Epithelial cell of prostate (primary cell): ENCODE data around the gene GLIPR1L1.
A peak's percentile ranks its signal among the peaks of the same experiment; 100 is the strongest.
"Not testable (repeated sequence)": the region's sequence is repeated elsewhere in the genome, so short reads cannot be mapped to it uniquely, and the experiment has no call there.

Experiments
- DNase-seq: peaks from one replicate; pipeline ENCODE4 v3.0.0-alpha.2; 2011; ENCODE audit warnings: low read depth, low spot score
- H3K27ac ChIP-seq: fragments of 450-650 bp; 2 replicates; pipeline ENCODE4 v1.5.1; 2017; ENCODE audit warnings: mild to moderate bottlenecking

GLIPR1L1 gene

DNA sequence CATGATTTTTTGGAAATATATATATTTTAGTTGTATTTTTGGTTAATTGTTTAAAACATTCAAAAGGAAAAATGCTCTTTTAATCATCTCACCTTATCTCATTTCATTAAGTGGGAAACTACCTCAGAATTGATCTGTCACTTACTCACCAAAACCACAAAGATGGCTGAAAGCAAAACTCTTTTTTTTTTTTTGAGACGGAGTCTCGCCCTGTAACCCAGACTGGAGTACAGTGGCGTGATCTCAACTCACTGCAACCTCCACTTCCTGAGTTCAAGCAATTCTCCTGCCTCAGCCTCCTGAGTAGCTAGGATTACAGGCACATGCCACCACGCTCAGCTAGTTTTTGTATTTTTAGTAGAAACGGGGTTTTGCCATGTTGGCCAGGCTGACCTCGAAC is 11.7 kb downstream of the GLIPR1L1 start:
- DNase-seq, H3K27ac ChIP-seq: not testable (repeated sequence)

- no peak for DNase-seq
Measured at GRCh38 chr12:75349946-75350345, 15.5 kb downstream of the GLIPR1L1 start.

GRCh38 chr12:75350413-75350812 is 15.9 kb downstream of the GLIPR1L1 start:
- H3K27ac ChIP-seq: no peak overlapping the region
- DNase-seq: no peak

More at GRCh38 chr12:75349946-75350345, 15.5 kb downstream of the GLIPR1L1 start:
- no peak overlapping the region for H3K27ac ChIP-seq

DNA sequence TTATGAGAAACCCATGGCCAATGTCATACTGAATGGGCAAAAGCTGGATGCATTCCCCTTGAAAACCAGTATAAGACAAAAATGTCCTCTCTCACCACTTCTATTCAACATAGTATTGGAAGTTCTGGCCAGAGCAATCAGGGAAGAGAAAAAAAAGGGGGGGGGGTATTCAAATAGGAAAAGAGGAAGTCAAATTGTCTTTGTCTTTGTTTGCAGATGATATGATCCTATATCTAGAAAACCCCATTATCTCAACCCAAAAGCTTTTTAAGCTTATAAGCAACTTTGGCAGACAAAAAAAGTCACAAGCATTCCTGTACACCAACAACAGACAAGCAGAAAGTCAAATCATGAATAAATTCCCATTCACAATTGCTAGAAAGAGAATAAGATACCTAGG is 19.5 kb downstream of the GLIPR1L1 start:
- H3K27ac ChIP-seq: no peak overlapping the region
- DNase-seq: no peak

DNA sequence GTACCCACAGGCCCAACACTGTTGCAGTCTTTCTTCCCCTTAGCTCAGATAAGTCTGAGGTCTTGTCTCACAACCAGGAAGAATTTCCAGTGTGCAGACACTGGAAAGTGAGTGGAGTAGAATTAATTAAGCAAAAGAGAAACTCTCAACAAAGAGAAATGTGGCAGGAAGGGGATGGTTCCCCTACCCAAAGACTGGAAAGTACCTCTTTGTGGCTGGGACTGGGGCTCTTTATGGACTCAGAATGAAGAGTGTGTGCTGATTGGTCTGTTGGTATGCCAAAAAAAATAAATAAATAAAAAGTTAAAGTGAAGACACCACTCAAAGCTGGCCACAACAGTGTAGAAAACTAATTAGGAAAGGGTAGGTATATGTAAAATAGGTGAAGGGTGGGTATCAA is 26.4 kb downstream of the GLIPR1L1 start:
- no peak for DNase-seq
- no peak overlapping the region for H3K27ac ChIP-seq

- no peak overlapping the region for H3K27ac ChIP-seq
Measured at GRCh38 chr12:75361408-75361807, 26.9 kb downstream of the GLIPR1L1 start.

GRCh38 chr12:75364919-75365318 is 30.4 kb downstream of the GLIPR1L1 start:
- DNase-seq: no peak
- no peak overlapping the region for H3K27ac ChIP-seq

More at GRCh38 chr12:75361408-75361807, 26.9 kb downstream of the GLIPR1L1 start:
- no peak for DNase-seq

DNA sequence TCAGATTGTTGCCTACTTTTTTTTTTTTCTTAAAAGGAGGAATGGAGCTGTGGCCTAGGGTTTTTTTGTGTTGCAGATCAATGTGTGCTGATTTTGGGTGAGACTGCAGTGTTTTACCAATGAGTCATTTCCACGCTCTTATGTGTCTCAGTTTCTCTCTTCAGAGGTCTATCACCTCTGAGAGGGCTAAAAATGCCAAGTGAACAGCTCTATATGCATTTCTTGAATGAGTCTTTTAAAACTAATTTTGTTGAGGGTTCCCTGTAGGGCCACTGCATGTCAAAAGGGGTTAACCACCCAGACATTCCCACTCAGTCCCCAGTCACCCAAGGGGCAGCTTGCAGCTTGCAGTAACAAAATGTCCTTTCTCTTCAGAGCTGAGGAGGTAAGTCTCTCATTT is 32.2 kb downstream of the GLIPR1L1 start:
- H3K27ac ChIP-seq: no peak overlapping the region
- DNase-seq: no peak

DNA sequence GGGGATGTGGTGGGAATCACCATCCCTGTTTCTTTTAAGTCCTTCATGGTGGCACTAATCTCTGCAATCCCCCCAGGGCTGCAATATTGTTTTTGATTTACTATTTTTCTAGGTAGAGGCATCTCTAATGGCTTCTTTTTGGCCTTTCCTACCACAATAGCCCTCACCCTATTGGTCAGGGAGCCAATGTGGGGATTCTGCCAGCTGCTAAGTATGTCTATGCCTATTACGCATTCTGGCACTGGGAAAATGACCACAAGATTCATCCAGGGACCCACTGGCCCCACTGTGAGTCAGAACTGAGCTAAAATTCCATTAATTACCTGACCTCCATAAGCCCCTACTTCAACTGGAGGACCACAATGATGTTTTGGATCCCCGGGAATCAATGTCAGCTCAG is 40.5 kb downstream of the GLIPR1L1 start:
- no peak for DNase-seq
- no peak overlapping the region for H3K27ac ChIP-seq

- no peak for DNase-seq
- H3K27ac ChIP-seq: no peak overlapping the region
Measured at GRCh38 chr12:75378354-75378753, 43.9 kb downstream of the GLIPR1L1 start.

DNA sequence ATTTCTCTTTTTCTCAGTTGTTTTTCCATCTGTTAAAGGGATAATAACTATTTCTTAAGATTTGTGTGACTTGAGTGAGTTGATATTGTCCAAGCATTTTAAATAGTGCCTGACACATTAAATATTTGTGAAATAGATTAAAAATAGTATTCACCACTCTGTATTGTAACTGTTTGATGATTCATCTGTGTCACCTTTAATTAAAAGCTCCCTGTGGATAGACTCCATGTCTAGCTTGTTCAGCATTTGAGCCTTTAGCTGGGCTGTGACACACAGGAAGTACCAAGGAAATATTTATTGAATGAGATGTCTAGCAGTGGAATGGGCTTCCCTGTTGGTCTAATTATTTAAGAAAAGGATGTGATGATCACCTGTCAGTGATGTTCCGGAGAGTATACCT is 54.6 kb downstream of the GLIPR1L1 start:
- peak; percentile 18 for DNase-seq
- peak overlapping the region; percentile 76 for H3K27ac ChIP-seq

GRCh38 chr12:75389706-75390105 is 55.2 kb downstream of the GLIPR1L1 start:
- peak overlapping the region; percentile 76 for H3K27ac ChIP-seq
- no peak for DNase-seq

DNA sequence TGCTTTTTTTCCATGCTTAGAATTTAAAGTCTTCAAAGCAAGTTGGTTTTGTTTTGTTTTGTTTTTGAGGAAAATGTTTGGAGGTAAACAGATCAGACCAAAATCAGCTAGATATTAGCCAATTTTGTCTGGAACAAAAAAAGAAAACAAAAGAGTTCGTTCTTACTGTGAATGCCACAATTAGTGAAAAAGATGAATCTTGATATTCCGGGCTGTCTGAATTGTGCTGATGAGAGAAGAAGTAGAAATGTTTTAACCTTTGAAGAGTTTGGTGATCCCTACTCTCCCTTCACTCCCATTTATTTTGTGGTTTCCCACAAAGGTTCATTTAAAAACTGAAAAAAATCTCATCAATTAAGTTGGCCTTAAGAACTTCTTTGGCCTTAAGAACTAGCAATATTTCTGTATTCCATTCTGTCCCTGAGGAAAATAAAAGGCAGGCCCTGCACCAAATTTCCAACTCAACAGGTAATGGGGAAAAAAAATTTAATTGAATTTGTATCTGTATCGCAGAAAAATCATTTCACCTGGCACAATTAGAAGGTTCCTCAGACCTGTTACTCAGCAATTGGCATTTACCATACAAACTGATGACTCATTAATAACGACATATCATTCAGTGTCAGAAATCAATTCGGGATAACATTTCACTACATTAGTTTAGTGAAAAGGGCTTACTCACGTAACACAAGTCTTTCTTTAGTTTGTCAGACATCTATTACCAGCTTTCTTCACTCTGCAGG is 55.9 kb downstream of the GLIPR1L1 start:
- H3K27ac ChIP-seq: peak overlapping the region; percentile 76
- DNase-seq: no peak

DNA sequence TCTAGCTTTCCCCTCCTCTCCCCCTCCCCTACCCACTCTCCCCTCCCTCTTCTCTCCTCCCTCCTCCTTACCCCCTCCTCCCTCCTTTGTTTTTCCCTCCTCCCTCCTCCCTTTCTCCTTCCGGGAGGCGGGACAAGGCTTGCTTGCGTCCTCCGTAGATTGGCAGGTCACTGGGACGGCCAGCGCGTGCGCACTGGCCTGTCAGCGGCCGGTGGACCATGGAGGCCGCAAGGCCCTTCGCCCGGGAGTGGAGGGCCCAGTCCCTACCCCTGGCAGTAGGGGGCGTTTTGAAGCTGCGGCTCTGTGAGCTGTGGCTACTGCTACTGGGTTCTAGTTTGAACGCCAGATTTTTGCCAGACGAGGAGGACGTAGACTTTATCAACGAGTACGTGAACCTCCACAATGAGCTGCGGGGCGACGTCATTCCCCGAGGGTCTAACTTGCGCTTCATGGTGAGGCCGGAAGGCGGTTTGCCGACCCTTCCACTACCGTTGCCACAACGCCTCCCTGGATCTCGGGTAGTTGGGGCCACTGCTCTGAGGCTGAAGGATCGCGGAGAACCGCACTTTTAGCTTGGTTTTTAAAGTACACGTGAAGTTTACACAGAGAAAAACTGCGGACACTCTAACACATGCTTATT is 56.5 kb downstream of the GLIPR1L1 start, which contains the start of gene GLIPR1L2:
TSS of gene GLIPR1L2 (plus strand) at position 191 of the 640 bp plus-strand sequence. CDS start at position 219, 28 bp downstream.
- peak; percentile 92 for DNase-seq
- peak within 1 kb of the TSS; percentile 76 for H3K27ac ChIP-seq

DNA sequence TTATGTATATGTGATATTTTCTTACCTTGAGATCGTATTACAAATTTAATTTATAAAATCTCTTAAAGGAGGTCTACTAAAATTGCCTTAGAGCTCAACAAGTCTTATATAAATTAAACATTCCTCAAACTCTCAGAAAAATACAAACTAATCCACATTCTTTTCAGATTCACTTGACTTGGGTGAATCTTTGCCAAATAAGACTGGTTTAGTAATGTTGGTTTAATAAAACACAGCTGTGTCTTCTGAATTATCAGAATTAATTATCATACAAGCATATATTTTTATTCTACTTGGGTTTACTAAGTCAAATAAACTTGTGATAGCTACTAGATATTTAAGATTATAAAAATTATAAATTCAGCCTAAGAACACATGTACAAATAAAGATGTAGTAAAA is 69.8 kb downstream of the GLIPR1L1 start:
- DNase-seq: no peak
- H3K27ac ChIP-seq: no peak overlapping the region

DNA sequence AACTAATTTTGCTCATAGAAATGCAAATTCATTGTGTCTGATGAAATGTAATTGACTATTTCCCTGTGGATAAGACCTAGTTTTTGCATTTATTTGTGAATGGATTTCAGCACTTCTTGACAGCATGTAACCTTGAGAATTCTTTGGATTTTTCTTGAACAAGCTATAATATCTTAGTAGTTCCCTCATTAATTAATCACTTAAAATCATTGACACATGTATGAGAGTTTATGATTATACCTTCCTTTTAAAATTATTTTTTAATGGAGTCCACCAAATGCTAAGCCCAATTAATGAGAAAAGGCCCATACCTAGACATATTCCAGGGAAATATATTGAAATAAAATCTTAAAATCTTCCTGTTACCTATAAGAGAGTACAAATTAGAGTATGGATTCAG is 73.2 kb downstream of the GLIPR1L1 start:
- no peak for DNase-seq
- H3K27ac ChIP-seq: no peak overlapping the region

- no peak overlapping the region for H3K27ac ChIP-seq
- DNase-seq: no peak
Measured at GRCh38 chr12:75409830-75410229, 75.4 kb downstream of the GLIPR1L1 start.

DNA sequence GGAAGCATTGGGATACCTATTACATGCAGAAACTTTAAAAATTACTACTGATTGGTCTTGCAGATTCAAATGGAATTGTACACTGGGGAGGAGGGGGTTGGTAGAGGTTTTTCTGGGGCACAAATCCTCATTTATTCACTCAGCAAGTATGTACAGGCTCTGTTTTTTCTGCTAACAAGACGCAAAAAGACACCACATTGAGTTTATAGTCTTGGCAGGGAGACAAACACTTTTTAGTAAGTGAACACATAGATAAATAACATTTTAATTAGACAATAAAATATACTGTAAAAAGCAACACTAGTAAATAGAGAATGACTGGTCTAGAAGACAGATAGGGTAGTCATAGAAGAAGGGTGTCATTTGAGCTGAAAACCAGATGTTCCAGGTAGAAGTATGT is 80.2 kb downstream of the GLIPR1L1 start:
- no peak overlapping the region for H3K27ac ChIP-seq
- DNase-seq: no peak

- no peak for DNase-seq
- H3K27ac ChIP-seq: no peak overlapping the region
Measured at GRCh38 chr12:75419841-75420240, 85.4 kb downstream of the GLIPR1L1 start.
